ENCODE data around the gene USB1.
"Not testable (repeated sequence)": the region's sequence is repeated elsewhere in the genome, so short reads cannot be mapped to it uniquely, and the experiment has no call there.

The USB1 gene

GRCh38 chr16:57995721-57996405 lies 5.3 kb upstream of the USB1 start:
- no peak for DNase-seq (ENCODE audit: low spot score)

DNA sequence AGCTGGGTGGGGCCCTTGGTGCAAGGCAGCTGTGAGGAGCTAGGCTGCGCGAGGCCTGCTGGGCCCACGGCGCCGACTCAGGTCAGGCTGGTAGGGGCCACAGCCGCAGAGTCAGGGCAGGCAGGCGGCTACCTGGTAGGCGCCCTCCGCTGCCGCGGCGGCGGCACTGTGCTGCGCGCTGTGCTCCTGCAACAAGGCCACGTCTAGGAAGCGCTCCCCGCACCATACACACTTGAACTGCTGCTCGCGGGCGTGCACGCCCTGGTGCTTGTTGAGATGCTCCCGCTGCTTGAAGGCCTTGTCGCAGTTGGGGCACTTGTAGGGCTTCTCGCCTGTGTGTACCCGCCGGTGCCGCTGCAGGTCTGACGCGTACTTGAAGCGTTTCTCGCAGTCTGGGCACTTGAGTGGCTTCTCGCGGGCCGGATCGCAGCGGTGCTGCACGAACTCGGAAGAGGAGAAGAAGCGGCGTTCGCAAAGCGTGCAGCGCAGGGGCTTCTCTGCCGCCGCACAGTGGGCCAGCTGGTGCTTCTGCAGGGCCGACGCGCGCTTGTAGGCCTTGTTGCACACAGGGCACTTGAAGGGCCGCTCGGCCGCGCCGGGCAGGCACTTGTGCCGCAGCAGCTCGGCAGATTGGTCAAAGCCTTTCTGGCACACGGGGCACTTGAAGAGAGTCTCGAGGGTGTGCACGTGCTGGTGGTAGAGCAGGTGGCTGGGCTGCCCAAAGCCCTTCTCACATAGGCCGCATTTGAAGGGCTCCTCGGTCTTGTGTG lies 4.6 kb upstream of the USB1 start:
- no peak for DNase-seq (ENCODE audit: low spot score)

GRCh38 chr16:57997176-57997527 lies 4.1 kb upstream of the USB1 start:
- DNase-seq (ENCODE audit: low spot score), result no peak

DNA sequence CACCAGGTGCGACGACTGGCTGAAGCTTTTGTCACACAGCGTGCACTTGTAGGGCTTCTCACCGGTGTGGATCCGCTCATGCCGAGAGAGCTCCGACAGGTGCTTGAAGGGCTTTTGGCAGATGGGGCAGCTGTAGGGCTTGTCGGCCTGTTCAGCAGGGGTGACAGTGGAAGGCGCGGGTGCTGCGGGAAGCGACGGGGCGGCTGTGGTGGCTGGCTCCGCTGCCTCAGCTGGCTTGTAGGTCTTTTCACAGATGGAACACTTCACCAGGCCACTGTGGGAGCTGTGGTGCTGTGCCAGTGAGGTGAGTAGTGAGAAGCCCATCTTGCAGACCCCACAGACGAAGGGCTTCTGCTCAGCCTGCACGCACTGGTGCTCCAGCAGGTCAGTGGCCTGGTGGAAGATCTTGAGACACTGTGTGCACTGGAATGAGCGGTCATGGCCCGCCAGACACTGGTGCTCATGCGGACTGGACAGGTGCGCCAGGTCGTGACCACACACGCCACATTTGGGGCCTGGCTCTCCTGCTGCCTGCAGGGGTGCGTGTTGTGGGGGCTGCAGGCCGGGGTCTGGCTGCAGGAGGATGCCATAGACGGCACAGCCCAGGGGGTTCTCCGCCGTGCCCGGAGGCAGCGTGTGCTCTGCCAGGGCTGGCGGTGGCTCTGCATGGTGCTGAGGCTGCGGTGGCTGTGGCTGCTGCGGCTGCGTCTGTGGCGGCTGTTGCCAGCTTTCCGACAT lies 3.5 kb upstream of the USB1 start:
- no peak for DNase-seq (ENCODE audit: low spot score)

- DNase-seq (ENCODE audit: low spot score), result no peak
Observed at GRCh38 chr16:57998486-57998885, 2.7 kb upstream of the USB1 start.

- DNase-seq (ENCODE audit: low spot score), result no peak
Observed at GRCh38 chr16:57998992-57999365, 2.2 kb upstream of the USB1 start.

DNA sequence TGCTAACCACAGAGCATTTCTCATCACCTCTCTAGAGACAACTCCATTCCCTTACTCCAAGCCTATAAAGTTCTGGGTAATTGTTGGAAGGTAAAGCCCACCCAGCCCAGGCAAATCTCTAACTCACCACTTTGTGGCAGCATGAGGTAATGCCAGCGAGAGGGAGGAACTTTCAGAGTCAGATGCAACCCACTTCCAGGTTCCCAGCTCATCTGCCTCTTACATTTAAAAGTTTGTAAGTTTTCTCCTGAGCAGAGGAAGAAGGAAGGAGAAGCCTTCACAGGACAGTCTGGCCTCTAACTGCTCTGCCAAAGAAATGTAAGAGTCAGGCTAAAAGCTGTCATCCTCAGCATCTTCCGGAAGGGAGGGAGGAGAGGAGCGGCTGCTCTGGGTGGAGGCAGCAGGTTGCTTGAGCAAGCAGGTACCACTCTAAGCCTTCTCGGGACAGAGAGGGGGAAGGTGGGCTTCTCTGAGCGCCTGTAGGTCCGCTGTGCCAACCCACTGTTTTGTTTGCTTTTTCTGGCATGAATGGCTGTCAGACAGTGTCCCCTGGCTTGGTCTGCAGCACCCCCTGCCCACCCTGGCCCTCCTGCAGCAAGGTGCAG lies 1.7 kb upstream of the USB1 start:
- no peak for DNase-seq (ENCODE audit: low spot score)

GRCh38 chr16:57999971-58000705 lies 1.1 kb upstream of the USB1 start, which contains the start of gene ZNF319:
Gene ZNF319 (minus strand): TSS chr16:58000672. CDS start chr16:57998265, 2,407 bp downstream.
- DNase-seq (ENCODE audit: low spot score), result no peak

DNA sequence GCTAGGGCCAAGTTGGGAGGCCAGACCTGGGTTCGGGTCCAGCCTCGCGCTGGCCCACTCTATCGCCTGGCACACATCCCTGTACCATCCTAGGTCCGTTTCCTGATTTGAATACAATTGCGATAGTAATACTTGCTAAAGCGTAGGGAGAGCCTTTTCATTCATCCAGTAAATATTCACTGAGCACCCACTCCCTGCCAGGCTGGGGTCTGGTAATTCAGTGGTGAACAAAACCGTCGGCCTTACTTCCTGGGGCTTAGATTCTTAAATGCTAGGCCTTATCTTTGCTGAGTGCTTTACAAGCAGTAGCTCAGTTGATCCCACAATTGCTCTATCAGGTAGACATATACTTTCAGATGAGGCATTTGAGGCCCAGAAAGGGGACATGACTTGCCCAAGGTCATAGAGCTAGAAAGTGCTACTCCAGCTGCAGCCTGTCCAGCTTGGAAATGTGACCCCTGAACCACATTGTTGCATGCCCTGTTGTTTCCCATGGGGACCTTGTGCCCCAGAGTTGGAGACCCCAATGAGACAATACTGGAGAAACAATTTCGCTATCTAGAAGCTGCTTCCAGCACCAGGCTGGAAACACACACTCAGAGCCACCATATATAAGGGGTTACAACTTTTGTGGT lies 691 bp downstream of the USB1 start:
- DNase-seq (ENCODE audit: low spot score), result no peak

DNA sequence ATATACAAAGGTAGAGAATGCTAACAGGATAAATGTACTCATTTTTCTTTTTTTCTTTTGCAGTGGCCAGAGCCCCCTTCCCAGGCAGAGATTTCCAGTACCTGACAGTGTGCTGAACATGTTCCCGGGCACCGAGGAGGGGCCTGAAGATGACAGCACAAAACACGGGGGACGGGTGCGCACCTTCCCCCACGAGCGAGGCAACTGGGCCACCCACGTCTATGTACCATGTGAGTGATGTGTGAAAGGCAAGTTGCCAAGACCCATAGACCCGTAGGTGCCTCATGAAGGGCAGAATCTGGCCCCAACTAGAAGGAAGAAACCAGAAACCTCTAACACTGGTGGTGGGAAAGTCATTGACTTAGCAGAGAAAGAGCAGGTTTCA lies 1.2 kb downstream of the USB1 start:
- no peak for DNase-seq (ENCODE audit: low spot score)

DNA sequence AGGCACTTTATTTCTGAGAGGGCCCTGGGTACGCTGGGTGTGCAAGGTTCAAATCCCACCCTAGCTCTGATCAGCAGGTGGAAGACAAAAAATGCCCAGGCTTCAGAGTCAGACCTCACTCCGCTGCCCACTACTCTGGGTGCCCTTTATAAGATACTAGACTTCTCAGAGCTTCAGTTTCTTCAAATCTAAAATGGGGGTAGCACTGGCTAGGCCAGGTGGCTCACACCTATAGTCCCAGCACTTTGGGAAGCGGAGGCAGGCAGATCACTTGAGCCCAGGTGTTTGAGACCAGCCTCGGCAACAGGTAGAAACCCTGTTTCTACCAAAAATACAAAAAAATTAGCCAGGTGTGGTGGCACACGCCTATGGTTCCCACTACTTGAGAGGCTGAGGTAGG lies 1.7 kb downstream of the USB1 start:
- no peak for DNase-seq (ENCODE audit: low spot score)

GRCh38 chr16:58004736-58005135 lies 3.5 kb downstream of the USB1 start:
- not testable (repeated sequence) for DNase-seq (ENCODE audit: low spot score)

GRCh38 chr16:58009856-58010416 lies 8.7 kb downstream of the USB1 start:
- no peak for DNase-seq (ENCODE audit: low spot score)

- DNase-seq (ENCODE audit: low spot score), result no peak
Observed at GRCh38 chr16:58010886-58011285, 9.7 kb downstream of the USB1 start.

GRCh38 chr16:58011652-58012051 lies 10.4 kb downstream of the USB1 start:
- no peak for DNase-seq (ENCODE audit: low spot score)

- DNase-seq (ENCODE audit: low spot score), result peak; percentile 50
Observed at GRCh38 chr16:58012481-58012880, 11.3 kb downstream of the USB1 start.

- no peak for DNase-seq (ENCODE audit: low spot score)
Observed at GRCh38 chr16:58013201-58013956, 12.2 kb downstream of the USB1 start.

- DNase-seq (ENCODE audit: low spot score), result no peak
Observed at GRCh38 chr16:58016840-58017446, 15.7 kb downstream of the USB1 start.

DNA sequence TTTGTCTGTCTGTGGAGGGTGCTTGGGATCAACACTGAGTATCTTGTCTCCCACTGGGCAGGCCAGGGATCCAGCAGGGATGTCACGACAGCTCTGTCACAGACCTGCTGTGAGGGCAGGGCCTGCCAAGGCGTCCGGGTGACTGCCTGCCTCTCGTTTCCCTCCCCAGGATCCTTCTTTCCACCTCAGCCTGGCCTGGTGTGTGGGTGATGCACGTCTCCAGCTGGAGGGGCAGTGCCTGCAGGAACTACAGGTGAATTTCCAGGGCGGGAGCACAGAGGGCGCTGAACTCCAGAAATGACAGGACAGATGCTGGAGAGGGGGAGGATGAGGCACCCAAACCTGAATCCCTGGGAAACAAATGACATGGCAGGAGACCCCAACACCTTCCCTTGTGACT lies 17.6 kb downstream of the USB1 start:
- no peak for DNase-seq (ENCODE audit: low spot score)

All from kidney capillary endothelial cell (primary cell).